Stomach (tissue), 4 donors: Measurements from ENCODE around the gene CYP26A1.

Experiments
- EP300 ChIP-seq: sonication (generic); formaldehyde crosslinking; IDR thresholded peaks from one replicate; pipeline ENCODE4 v1.6.1; 2017; ENCODE audit warnings: antibody characterized with exemption
- POLR2A ChIP-seq, 4 donors: fragments of 450-650 bp; IDR thresholded peaks; one replicate each; pipeline ENCODE4 v1.6.1; 2016; ENCODE audit warnings: antibody characterized with exemption in 4 of 4, control low read depth in 2 of 4, mild to moderate bottlenecking in 1 of 4, moderate library complexity in 1 of 4
- POLR2AphosphoS5 ChIP-seq, 3 donors: sonication (generic); formaldehyde crosslinking; IDR thresholded peaks; one replicate each; pipeline ENCODE4 v1.6.1; 2016; ENCODE audit warnings: antibody characterized with exemption in 3 of 3
- TF ChIP-seq, protein P1 (sequence below), 7 experiments: fragments of 450-650 bp in 4 of 7; fragments of 200-600 bp in 3 of 7; sonication (generic) in 3 of 7; IDR thresholded peaks; one replicate each; pipeline ENCODE4 v1.5.1; 2016 to 2019; ENCODE audit warnings: antibody characterized with exemption in 7 of 7, control low read depth in 2 of 7, mild to moderate bottlenecking in 1 of 7

DNA sequence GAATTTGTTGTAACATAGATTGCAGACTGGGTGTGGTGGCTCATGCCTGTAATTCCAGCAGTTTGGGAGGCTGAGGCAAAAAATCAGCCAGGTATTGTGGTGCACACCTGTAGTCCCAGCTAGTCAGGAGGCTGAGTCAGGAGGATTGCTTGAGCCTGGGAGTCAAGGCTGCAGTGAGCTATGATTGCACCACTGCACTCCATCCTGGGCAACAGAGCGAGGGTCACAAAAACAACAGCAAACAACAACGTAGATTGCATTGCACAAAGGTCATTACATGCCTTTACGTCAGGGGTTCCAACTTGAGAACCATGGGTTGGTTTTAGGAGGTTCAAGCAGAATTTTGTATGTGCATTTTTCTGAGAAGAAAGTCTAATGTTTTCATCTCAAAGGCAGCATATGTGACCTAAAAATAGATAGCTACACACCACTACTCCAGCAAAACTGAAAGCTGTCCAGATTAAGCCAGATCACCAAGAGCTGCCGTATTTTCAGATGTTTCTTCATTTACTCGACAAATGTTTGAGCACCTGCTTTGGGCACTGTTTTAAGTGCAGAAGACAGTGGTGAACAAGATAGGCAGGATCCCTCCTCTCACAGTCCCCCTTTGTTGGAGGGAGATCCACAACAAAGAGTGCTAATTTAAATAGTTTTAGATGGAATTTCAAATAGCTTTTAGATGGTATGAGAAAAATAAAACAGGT lies 41.4 kb upstream of the CYP26A1 start:
- TF ChIP-seq POLR2AphosphoS5 (IDR thresholded peaks at IDR 0.05) (no peak), POLR2A (IDR thresholded peaks at IDR 0.05) (no peak), EP300 (no peak)
- TF ChIP-seq, protein P1, sequence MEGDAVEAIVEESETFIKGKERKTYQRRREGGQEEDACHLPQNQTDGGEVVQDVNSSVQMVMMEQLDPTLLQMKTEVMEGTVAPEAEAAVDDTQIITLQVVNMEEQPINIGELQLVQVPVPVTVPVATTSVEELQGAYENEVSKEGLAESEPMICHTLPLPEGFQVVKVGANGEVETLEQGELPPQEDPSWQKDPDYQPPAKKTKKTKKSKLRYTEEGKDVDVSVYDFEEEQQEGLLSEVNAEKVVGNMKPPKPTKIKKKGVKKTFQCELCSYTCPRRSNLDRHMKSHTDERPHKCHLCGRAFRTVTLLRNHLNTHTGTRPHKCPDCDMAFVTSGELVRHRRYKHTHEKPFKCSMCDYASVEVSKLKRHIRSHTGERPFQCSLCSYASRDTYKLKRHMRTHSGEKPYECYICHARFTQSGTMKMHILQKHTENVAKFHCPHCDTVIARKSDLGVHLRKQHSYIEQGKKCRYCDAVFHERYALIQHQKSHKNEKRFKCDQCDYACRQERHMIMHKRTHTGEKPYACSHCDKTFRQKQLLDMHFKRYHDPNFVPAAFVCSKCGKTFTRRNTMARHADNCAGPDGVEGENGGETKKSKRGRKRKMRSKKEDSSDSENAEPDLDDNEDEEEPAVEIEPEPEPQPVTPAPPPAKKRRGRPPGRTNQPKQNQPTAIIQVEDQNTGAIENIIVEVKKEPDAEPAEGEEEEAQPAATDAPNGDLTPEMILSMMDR (IDR thresholded peaks at IDR 0.05) = no peak
